ENCODE measurements around the gene CCR7. TPM values are rescaled to one million over a fixed set of nuclear protein-coding genes. Genes with fewer than 3 reads are reported as not detected.

The CCR7 gene
- total and polyA plus RNA-seq, 12 donors, result 0.10 to 1.7 (median 0.46) TPM; not detected in 7

DNA sequence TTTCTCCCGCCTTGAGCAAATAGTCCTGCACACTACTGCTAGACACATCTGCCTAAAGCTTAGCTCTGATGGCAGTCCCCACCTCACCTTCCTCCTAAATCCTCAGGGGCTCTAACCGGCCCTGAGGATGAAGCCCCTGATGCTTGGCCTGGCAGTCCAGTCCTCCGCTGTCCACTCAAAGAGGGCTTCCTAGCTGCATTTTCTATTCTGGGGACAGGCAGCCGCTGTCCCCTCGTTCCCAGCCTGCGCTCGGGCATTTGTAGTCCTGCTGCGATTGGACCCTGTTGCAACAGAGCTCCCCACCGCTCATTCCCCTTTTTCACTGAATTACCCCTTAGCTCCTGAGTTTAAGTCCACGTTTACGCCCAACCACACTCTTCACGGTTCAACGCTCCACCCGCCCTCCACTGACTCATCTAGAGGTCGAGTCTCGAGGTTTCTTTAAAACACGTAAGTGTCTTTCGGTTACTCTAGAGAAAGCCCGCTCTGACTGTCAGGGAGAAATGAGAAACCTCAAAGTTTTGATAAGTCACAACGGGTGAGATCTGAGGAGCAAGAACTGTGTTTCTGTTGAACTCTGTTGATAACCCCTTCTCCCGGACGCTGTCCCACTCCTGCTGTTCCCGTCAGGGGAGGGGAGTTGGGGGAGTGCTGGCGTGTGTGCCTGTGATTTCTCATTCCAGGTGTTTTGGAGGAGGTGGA lies 4.5 kb downstream of the CCR7 start:
- Histone ChIP-seq H3K4me1 (peaks cover 26 to 65% (median 48%) of the 10 kb centered on the region in 9 donors), H3K36me3 (peaks cover 0 to 5% (median 0%) of the 10 kb centered on the region in 9 donors), H3K27me3 (peaks cover 0 to 27% (median 0%) of the 10 kb centered on the region in 7 donors), H3K9me3 (no peaks in the 10 kb centered on the region), H3K27ac (peak overlapping the region in 9 of 10 donors; percentile 1 to 91 (median 81)), H3K4me3 (peak overlapping the region in 5 of 10 donors; percentile 6 to 40 (median 20))
- DNase-seq, result no peak
- peak in 2 of 8 donors; percentile 1 to 5 for ATAC-seq
- WGBS, 2 donors, result 62 to 66% methylated on average over 24 of the region's 24 CpGs
- intact Hi-C loops (cut with DNase I), result loop anchor here in 7 of 10 donors (1.0 to 10.0 kb wide), 13 partner anchors 24 to 256 kb away; partner anchors contain the start of genes GJD3 (in 4 of the 7) and RARA (in 1 of the 7)
- TF ChIP-seq, protein P1, sequence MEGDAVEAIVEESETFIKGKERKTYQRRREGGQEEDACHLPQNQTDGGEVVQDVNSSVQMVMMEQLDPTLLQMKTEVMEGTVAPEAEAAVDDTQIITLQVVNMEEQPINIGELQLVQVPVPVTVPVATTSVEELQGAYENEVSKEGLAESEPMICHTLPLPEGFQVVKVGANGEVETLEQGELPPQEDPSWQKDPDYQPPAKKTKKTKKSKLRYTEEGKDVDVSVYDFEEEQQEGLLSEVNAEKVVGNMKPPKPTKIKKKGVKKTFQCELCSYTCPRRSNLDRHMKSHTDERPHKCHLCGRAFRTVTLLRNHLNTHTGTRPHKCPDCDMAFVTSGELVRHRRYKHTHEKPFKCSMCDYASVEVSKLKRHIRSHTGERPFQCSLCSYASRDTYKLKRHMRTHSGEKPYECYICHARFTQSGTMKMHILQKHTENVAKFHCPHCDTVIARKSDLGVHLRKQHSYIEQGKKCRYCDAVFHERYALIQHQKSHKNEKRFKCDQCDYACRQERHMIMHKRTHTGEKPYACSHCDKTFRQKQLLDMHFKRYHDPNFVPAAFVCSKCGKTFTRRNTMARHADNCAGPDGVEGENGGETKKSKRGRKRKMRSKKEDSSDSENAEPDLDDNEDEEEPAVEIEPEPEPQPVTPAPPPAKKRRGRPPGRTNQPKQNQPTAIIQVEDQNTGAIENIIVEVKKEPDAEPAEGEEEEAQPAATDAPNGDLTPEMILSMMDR (IDR thresholded peaks at IDR 0.05), result peak in 1 of 9 donors; percentile 23

- ATAC-seq (peak; percentile 76 to 89 (median 83)), DNase-seq (peak; percentile 89 to 92)
- peaks cover 0 to 5% (median 0%) of the 10 kb centered on the region in 9 donors for H3K36me3 ChIP-seq
- intact Hi-C loops (cut with DNase I), result loop anchor here in 9 of 10 donors (1.0 to 10.0 kb wide), 16 partner anchors 23 to 265 kb away; partner anchors contain the start of genes GJD3 (in 4 of the 9), IGFBP4 (in 3 of the 9) and RARA (in 2 of the 9)
- peak overlapping the region in 5 of 10 donors; percentile 6 to 40 (median 20) for H3K4me3 ChIP-seq
- WGBS, 2 donors, result 23 to 27% methylated on average over 13 of the region's 13 CpGs
- peaks cover 0 to 21% (median 0%) of the 10 kb centered on the region in 7 donors for H3K27me3 ChIP-seq
- no peaks in the 10 kb centered on the region for H3K9me3 ChIP-seq
- H3K27ac ChIP-seq, result peak overlapping the region in 9 of 10 donors; percentile 61 to 94 (median 82)
- TF ChIP-seq, protein P1 (IDR thresholded peaks at IDR 0.05), result peak; percentile 95 to 99 (median 98)
- peaks cover 28 to 72% (median 53%) of the 10 kb centered on the region in 9 donors for H3K4me1 ChIP-seq
Observed at GRCh38 chr17:40559954-40560591, 5.2 kb downstream of the CCR7 start.

DNA sequence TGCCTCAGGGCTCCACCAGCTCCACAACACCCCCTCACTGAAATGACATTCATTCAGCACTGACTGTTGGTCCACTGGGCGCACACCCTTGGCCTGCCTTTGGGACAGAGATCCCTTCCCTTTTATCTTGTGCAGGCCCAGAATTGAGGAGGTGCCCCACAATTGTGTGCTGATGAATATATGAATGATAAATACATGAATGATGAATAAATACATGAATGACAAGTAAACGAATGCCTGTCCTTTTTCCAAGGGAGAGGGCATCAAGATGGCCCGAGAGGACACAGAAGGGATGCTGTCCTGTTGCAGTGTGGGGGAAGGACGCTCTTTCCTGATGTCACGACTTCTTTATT lies 5.7 kb downstream of the CCR7 start:
- DNase-seq, result no peak

More for the DNA sequence above, 5.7 kb downstream of the CCR7 start:
- Histone ChIP-seq H3K9me3 (no peaks in the 10 kb centered on the region), H3K27ac (peak overlapping the region in 9 of 10 donors; percentile 61 to 94 (median 82)), H3K27me3 (peaks cover 0 to 16% (median 0%) of the 10 kb centered on the region in 7 donors), H3K4me3 (no peak overlapping the region), H3K36me3 (peaks cover 0 to 8% (median 0%) of the 10 kb centered on the region in 9 donors), H3K4me1 (peaks cover 28 to 77% (median 56%) of the 10 kb centered on the region in 9 donors)
- 82 to 88% methylated on average over 5 of the region's 5 CpGs for WGBS, 2 donors
- no peak for ATAC-seq
- intact Hi-C loops (cut with DNase I), result loop anchor here in 5 of 10 donors (2.0 to 10.0 kb wide), 5 partner anchors 112 to 265 kb away; partner anchors contain the start of genes IGFBP4 (in 3 of the 5) and RARA (in 1 of the 5)
- TF ChIP-seq, protein P1 (IDR thresholded peaks at IDR 0.05), result no peak

All from heart right ventricle (tissue), 16 donors.